Astrocyte of the cerebellum (primary cell): ENCODE data around the gene KLHL40.

Source experiments
- DNase-seq: peaks from one replicate; pipeline ENCODE4 v3.0.0-alpha.2; 2011; ENCODE audit warnings: low read depth
- H3K4me3 ChIP-seq: 2 replicates; pipeline ENCODE4 v1.5.1; 2011; ENCODE audit warnings: mild to moderate bottlenecking, low read depth, low read length, moderate library complexity
- in situ Hi-C: cut with HindIII; loops from 2 replicates; pipeline ENCODE4 v1.10.0; 2017; ENCODE audit warnings: low sequenced_read_pairs
- TF ChIP-seq, protein P1 (sequence below): IDR thresholded peaks from 2 replicates; pipeline ENCODE4 v1.5.1; 2012; ENCODE audit warnings: low read length, low read depth, moderate library complexity, mild to moderate bottlenecking; ENCODE audit errors: missing control alignments

The KLHL40 gene

DNA sequence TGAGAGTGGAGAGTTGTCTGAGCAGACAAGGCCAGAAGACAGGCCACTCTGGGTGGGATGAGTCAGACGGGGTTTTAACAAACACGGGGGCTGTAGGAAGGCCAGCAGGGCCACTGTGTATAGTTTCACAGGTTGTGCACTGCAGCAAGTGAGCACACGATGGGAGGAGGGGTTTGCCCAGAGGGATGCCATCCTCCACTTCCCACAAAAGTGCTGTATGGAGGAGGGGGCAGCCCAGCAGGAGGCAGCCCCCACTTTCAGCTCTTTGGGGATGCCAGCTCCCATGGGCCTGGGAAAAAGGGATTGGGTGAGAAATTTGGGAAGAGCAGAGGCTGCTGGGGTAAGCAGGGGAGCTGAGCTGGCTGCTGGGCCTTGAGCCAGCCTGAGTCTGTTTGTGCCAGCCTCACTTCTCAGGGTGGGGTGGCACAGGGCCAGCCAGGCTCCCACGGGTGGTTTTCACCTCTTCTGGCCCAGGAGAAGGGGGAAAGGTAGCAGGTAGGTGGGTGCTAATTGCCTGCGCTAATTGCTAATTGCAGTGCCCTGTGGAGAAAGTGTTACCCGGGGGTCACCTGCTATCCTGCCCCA lies 25.1 kb upstream of the KLHL40 start:
- H3K4me3 ChIP-seq: no peak overlapping the region
- TF ChIP-seq, protein P1, sequence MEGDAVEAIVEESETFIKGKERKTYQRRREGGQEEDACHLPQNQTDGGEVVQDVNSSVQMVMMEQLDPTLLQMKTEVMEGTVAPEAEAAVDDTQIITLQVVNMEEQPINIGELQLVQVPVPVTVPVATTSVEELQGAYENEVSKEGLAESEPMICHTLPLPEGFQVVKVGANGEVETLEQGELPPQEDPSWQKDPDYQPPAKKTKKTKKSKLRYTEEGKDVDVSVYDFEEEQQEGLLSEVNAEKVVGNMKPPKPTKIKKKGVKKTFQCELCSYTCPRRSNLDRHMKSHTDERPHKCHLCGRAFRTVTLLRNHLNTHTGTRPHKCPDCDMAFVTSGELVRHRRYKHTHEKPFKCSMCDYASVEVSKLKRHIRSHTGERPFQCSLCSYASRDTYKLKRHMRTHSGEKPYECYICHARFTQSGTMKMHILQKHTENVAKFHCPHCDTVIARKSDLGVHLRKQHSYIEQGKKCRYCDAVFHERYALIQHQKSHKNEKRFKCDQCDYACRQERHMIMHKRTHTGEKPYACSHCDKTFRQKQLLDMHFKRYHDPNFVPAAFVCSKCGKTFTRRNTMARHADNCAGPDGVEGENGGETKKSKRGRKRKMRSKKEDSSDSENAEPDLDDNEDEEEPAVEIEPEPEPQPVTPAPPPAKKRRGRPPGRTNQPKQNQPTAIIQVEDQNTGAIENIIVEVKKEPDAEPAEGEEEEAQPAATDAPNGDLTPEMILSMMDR: no peak
- in situ Hi-C loops: loop anchor here (5.0 kb wide), 1 partner anchor 97 kb away; no protein-coding TSS in a partner anchor
- DNase-seq: no peak

DNA sequence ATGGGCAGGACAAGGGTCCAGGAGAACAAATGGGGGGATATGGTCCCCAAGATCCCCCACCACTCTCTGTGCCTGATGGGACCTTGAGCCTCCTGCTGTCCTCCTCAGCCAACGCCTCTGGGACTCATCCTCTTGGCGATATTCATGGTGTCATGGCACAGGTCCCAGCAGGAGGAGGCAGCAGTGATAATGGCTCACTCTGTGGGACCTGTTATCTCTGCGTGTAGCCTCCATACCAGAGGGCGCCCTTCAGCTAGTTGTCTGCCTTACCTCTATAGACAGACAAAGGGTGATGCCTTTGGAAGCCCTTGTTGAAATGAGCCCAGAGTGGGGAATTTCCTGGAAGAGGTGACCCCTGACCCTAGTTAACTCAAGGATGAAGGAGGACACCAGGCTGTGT lies 24.4 kb upstream of the KLHL40 start:
- DNase-seq: no peak
- TF ChIP-seq, protein P1: no peak
- in situ Hi-C loops: loop anchor here (5.0 kb wide), 1 partner anchor 96 kb away; no protein-coding TSS in a partner anchor
- H3K4me3 ChIP-seq: no peak overlapping the region

DNA sequence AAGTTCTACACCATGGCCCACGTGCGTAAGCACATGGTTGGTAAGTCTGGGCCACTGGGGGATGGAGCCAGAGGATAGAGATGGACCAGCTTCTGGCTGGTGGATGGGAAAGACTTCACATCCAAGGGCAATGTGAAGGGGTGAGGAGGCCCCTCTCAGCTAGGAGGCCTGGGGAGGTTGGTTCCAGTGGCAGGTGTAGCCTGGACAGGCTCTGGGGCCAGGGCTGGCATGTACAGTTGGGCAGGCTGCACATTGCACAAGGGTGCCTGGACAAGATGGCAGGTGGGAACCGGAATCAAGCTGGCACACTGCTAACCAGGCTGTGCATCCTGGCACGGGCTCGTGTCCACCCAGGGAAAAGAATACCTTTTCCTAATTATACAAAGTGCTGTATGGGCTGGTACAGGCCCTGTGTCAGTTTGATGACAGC lies 23.7 kb upstream of the KLHL40 start:
- DNase-seq: no peak
- H3K4me3 ChIP-seq: no peak overlapping the region
- in situ Hi-C loops: loop anchor here (5.0 kb wide), 1 partner anchor 96 kb away; no protein-coding TSS in a partner anchor
- TF ChIP-seq, protein P1: no peak

DNA sequence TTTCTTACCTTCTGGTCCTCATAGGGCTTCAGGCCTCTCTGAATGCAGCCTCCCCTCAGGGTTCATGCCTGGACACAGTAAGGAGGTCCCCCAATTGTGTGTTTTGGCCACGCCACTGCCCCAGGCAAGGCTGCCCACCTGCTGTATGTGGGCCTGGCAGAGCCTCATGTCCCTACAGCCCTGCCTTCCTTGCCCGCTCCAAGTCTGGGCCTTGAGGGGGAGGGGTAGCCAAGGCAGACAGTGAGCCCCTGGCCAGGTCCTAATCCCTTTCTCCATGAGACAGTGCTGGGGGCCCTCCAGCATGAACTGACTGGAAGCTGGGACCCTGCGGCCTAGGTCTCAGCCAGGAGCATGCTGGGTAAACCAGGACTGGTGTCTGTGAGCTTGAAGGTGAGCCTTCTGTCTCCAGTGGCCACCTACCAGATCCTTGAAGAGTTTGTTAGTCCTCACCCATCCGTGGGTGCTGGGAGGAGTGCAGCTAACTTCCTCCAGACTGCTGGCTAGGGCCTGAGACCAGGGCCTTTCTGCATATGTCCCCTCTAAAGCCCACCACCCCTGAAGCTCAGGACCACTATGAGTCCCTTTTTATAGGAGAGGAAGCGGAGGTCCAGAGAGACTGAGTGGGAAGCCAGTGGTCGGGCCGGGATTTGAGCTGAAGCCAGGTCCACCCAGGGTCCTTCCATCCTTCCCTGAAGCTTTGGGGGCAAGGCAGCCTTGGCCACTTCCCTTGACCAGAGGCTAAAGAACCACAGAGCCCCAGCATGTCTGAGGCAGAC lies 23.1 kb upstream of the KLHL40 start:
- DNase-seq: no peak
- TF ChIP-seq, protein P1: no peak
- H3K4me3 ChIP-seq: no peak overlapping the region
- in situ Hi-C loops: loop anchor here (5.0 kb wide), 1 partner anchor 95 kb away; no protein-coding TSS in a partner anchor

DNA sequence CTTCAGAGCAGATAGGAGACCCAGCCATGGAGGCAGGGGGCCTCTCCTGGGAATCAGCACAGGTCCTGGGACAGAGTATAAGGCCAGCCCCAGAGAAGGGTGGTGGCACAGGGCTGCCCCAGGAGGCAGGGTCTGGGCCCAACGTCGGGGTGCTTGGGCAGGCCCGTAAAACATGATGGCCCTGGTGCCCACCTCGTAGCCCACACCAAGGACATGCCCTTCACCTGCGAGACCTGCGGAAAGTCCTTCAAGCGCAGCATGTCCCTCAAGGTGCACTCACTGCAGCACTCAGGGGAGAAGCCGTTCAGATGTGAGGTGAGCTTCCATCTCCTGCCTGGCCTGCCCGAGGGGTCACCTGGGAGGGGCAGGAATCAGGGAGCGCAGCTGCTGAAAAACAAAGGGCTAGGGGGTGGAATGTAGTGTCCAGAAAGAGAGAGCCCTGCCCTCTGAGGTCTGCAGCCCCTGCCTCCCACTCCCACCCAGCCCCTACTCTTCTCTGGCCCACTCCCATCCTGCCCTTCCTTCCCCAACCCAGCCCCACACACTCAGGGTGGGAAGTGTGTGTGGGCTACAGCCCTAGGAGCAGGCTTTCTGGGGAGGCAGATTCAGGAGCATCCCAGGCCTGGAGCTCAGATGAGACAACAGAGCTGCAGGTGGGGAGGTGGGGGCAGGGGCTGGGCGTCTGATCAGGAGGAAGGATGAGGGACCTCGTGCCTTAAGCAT lies 22.4 kb upstream of the KLHL40 start:
- in situ Hi-C loops: loop anchor here (5.0 kb wide), 1 partner anchor 94 kb away; no protein-coding TSS in a partner anchor
- DNase-seq: no peak
- TF ChIP-seq, protein P1: no peak
- no peak overlapping the region for H3K4me3 ChIP-seq
